CD4-positive, alpha-beta T cell (primary cell): ENCODE measurements around the gene KDM4B. TPM values are rescaled to one million over a fixed set of nuclear protein-coding genes. Genes with fewer than 3 reads are reported as not detected.

Experiments used
- ATAC-seq: fragments of 200-7000 bp; cut with Tn5 transposase; one replicate; pipeline ENCODE4 v1.10.0; 2022; ENCODE audit warnings: mild to moderate bottlenecking; ENCODE audit not compliant: poor library complexity
- CTCF ChIA-PET: fragments of 350-600 bp; sonication (Branson Sonifier 250); formaldehyde crosslinking; loops from one replicate; lab custom pipeline; 2021; ENCODE audit warnings: antibody characterized with exemption, inconsistent platforms; lab: Charles Lee
- POLR2A ChIA-PET: fragments of 350-600 bp; sonication (Branson Sonifier 250); formaldehyde crosslinking; loops from one replicate; lab custom pipeline; 2021; ENCODE audit warnings: antibody characterized with exemption, inconsistent platforms; lab: Charles Lee
- DNase-seq, 14 experiments: peaks; one replicate each; pipeline ENCODE4 v3.0.0-alpha.2; 2013 to 2020; ENCODE audit warnings: mixed read lengths in 2 of 14
- H3K27ac ChIP-seq, 2 donors: one replicate each; pipeline versions ENCODE4 v1.5.1 to v1.7.0; 2013; ENCODE audit warnings: low read length in 2 of 2, low read depth in 1 of 2, mild to moderate bottlenecking in 1 of 2
- H3K27me3 ChIP-seq, 2 experiments: 1 replicate in 1 of 2; 2 replicates in 1 of 2; pipeline versions ENCODE4 v1.6.1 to v1.7.0; 2013; ENCODE audit warnings: low read length in 2 of 2, control low read depth in 1 of 2, mild to moderate bottlenecking in 1 of 2, moderate library complexity in 1 of 2; ENCODE audit not compliant: insufficient read depth in 2 of 2, control insufficient read depth in 1 of 2
- H3K36me3 ChIP-seq: one replicate; pipeline ENCODE4 v1.6.1; 2013; ENCODE audit warnings: low read length, control low read depth; ENCODE audit not compliant: insufficient read depth
- H3K4me1 ChIP-seq: one replicate; pipeline ENCODE4 v1.6.1; 2013; ENCODE audit warnings: low read length, control low read depth; ENCODE audit not compliant: insufficient read depth
- H3K4me3 ChIP-seq: one replicate; pipeline ENCODE4 v1.5.1; 2013; ENCODE audit warnings: mild to moderate bottlenecking, low read length, moderate library complexity
- H3K9me3 ChIP-seq, 2 experiments: 1 replicate in 1 of 2; 2 replicates in 1 of 2; pipeline versions ENCODE4 v1.6.1 to v1.7.0; 2013; ENCODE audit warnings: low read length in 2 of 2, mild to moderate bottlenecking in 2 of 2, control low read depth in 1 of 2, moderate library complexity in 1 of 2; ENCODE audit not compliant: control insufficient read depth in 1 of 2, insufficient read depth in 1 of 2
- H3K27ac Mint-ChIP-seq: one replicate; pipeline ENCODE4 v1.8.0; 2020; ENCODE audit warnings: mixed read lengths
- H3K27me3 Mint-ChIP-seq: one replicate; pipeline ENCODE4 v1.8.0; 2021; ENCODE audit warnings: mixed read lengths
- H3K36me3 Mint-ChIP-seq: one replicate; pipeline ENCODE4 v1.8.0; 2021; ENCODE audit warnings: low read depth, mixed read lengths
- H3K4me1 Mint-ChIP-seq: one replicate; pipeline ENCODE4 v1.8.0; 2021; ENCODE audit warnings: low read depth, mixed read lengths
- H3K4me3 Mint-ChIP-seq: one replicate; pipeline ENCODE4 v1.8.0; 2020; ENCODE audit warnings: mild to moderate bottlenecking, mixed read lengths
- H3K9me3 Mint-ChIP-seq: one replicate; pipeline ENCODE4 v1.8.0; 2020; ENCODE audit warnings: mixed read lengths
- CTCF ChIP-seq: fragments of 200-600 bp; IDR thresholded peaks from one replicate; pipeline ENCODE4 v1.8.0; 2022; ENCODE audit warnings: antibody characterized with exemption, mild to moderate bottlenecking
- intact Hi-C, 2 experiments: fragments of 100-400 bp; cut with DNase I in 1 of 2; cut with micrococcal nuclease in 1 of 2; formaldehyde crosslinking; loops; one replicate each; pipeline versions ENCODE4 v1.15.1 to v1.9.0; 2023 to 2025; cut with DNase I, micrococcal nuclease
- total RNA-seq, 174 experiments: library from RNA in 2 of 174; stranded (reverse) in 2 of 174; gene quantifications; one replicate each; pipeline ENCODE4 v1.2.3 and lab custom pipeline; 2021 to 2026

The KDM4B gene
- total RNA-seq, 2 experiments from 2014 or later = 41.8 to 42.5 TPM

DNA sequence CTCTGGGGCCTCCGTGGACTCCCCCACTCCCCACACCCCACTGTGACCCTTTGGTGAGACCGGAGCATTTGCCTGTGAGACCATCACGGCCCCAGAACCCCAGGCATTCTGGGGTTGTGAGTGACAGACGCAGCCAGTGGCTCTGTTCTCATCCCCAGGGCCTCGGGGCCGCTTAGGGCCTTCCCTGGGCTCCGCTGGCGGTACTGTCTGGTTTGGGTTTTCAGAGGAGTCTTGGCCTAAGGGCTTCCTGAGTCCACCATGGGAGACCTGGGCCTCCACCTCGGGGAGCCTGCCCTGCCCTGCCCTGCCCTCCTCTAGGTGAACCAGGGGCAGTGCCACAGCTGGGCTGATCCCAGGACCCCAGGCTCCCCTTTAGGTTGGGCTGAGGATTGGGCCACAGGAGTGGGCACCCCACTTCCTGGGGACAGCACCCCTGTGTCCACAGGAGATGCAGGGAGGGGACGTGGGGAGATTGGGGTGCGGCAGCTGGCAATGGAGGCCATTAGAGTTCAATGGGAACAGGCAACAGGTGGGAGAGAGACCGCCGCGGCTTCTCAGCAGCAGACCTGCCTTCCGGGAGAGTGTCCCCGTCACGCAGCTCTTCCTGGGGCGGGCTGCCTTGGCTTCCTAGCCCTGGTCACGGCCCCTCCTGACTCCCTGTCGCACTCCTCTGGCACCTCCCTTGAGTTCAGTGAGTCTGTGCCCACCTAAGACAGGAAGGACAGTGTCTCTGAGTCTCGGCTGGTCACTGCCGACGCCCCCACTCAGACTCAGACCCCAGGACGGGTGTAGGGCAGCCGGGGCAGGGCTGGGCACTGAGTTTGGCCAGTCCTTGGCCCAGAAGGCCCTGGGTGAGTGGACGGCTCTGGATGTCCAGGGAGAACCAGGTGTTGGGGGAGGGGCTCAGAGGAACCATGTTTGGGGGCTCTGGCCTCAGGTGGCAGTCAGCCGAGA lies 164.1 kb downstream of the KDM4B start:
- H3K9me3 Mint-ChIP-seq = no peaks in the 10 kb centered on the region
- Histone ChIP-seq H3K27me3 (no peaks in the 10 kb centered on the region), H3K36me3 (peaks cover 41% of the 10 kb centered on the region), H3K27ac (no peak overlapping the region), H3K4me1 (peaks cover 51% of the 10 kb centered on the region), H3K4me3 (no peak overlapping the region), H3K9me3 (peaks cover 0 to 4% of the 10 kb centered on the region in 2 experiments)
- DNase-seq (no peak), ATAC-seq (no peak)
- TF ChIP-seq CTCF = no peak
- peaks cover 27% of the 10 kb centered on the region for H3K4me1 Mint-ChIP-seq
- intact Hi-C loops = no loop called here
- H3K36me3 Mint-ChIP-seq = peaks cover 41% of the 10 kb centered on the region
- H3K27ac Mint-ChIP-seq = peak overlapping the region; percentile 78
- no peaks in the 10 kb centered on the region for H3K27me3 Mint-ChIP-seq
- no peak overlapping the region for H3K4me3 Mint-ChIP-seq
- CTCF ChIA-PET = no interaction called here
- POLR2A ChIA-PET = no interaction called here

- peaks cover 52% of the 10 kb centered on the region for H3K36me3 Mint-ChIP-seq
- ChIA-PET CTCF (interaction anchor here (1.2 kb wide), 1 partner anchor 20 kb away, joined by 3 read pairs; no protein-coding TSS in a partner anchor), POLR2A (no interaction called here)
- H3K4me1 Mint-ChIP-seq = peaks cover 38% of the 10 kb centered on the region
- H3K27ac ChIP-seq = no peak overlapping the region
- no peak overlapping the region for H3K27ac Mint-ChIP-seq
- no peak overlapping the region for H3K4me3 Mint-ChIP-seq
- peaks cover 0 to 11% of the 10 kb centered on the region in 2 experiments for H3K9me3 ChIP-seq
- no peaks in the 10 kb centered on the region for H3K27me3 Mint-ChIP-seq
- no peaks in the 10 kb centered on the region for H3K27me3 ChIP-seq
- peaks cover 59% of the 10 kb centered on the region for H3K4me1 ChIP-seq
- intact Hi-C loops = no loop called here
- ATAC-seq = no peak
- peaks cover 44% of the 10 kb centered on the region for H3K36me3 ChIP-seq
- H3K9me3 Mint-ChIP-seq = no peaks in the 10 kb centered on the region
- no peak overlapping the region for H3K4me3 ChIP-seq
- TF ChIP-seq CTCF = no peak
- no peak for DNase-seq
These were observed 165.2 kb downstream of the KDM4B start for GRCh38 chr19:5133986-5134595.

DNA sequence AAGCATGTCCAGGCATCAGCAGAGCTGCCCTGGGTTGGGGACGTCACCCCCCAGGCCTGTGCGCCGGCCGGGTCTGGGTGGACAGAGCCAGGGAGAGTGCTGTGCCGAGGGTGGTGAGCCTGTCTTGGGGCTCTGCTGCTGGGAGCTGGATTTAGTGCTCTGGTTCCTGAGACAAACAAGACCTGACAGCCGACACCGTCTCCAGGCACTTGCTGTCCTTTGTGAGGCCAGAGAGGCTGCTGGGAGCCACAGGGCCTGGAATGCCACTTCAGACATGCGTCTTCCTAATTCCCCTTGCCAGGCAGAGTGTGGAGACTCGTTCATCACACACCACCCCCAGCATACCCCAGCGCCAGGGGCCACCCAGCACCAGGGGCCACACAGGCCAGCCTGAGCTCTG lies 165.8 kb downstream of the KDM4B start:
- Histone ChIP-seq H3K4me1 (peaks cover 59% of the 10 kb centered on the region), H3K4me3 (no peak overlapping the region), H3K27me3 (no peaks in the 10 kb centered on the region), H3K27ac (no peak overlapping the region), H3K9me3 (peaks cover 0 to 14% of the 10 kb centered on the region in 2 experiments), H3K36me3 (peaks cover 44% of the 10 kb centered on the region)
- no peaks in the 10 kb centered on the region for H3K9me3 Mint-ChIP-seq
- H3K27me3 Mint-ChIP-seq = no peaks in the 10 kb centered on the region
- DNase-seq (no peak), ATAC-seq (no peak)
- H3K27ac Mint-ChIP-seq = no peak overlapping the region
- peaks cover 42% of the 10 kb centered on the region for H3K4me1 Mint-ChIP-seq
- no peak for TF ChIP-seq CTCF
- ChIA-PET POLR2A (no interaction called here), CTCF (interaction anchor here (1.2 kb wide), 1 partner anchor 20 kb away, joined by 3 read pairs; no protein-coding TSS in a partner anchor)
- H3K36me3 Mint-ChIP-seq = peaks cover 58% of the 10 kb centered on the region
- H3K4me3 Mint-ChIP-seq = no peak overlapping the region
- intact Hi-C loops = no loop called here
